NCI-H128 (cell line): ENCODE results near the gene OOSP4B.
"Not testable (repeated sequence)": the region's sequence is repeated elsewhere in the genome, so short reads cannot be mapped to it uniquely, and the experiment has no call there.

Experiments used
- DNase-seq: peaks from one replicate; lab custom pipeline; 2025; ENCODE audit not compliant: unreplicated experiment; lab: John Stamatoyannopoulos, UW

Gene OOSP4B

GRCh38 chr11:60059052-60059451, 42.1 kb downstream of the OOSP4B start:
- DNase-seq, result no peak

GRCh38 chr11:60059521-60060240, 42.7 kb downstream of the OOSP4B start:
- no peak for DNase-seq

GRCh38 chr11:60064111-60064510, 47.1 kb downstream of the OOSP4B start:
- no peak for DNase-seq

GRCh38 chr11:60065801-60066200, 48.8 kb downstream of the OOSP4B start:
- DNase-seq, result no peak

GRCh38 chr11:60069450-60069849, 52.5 kb downstream of the OOSP4B start:
- DNase-seq, result no peak

GRCh38 chr11:60071644-60072043, 54.7 kb downstream of the OOSP4B start:
- DNase-seq, result not testable (repeated sequence)

GRCh38 chr11:60077216-60077817, 60.3 kb downstream of the OOSP4B start:
- DNase-seq, result no peak

- no peak for DNase-seq
These were observed 61.0 kb downstream of the OOSP4B start for GRCh38 chr11:60077981-60078380.

GRCh38 chr11:60078745-60079144, 61.8 kb downstream of the OOSP4B start:
- no peak for DNase-seq

GRCh38 chr11:60080535-60080934, 63.6 kb downstream of the OOSP4B start:
- DNase-seq, result no peak
